Measurements from ENCODE around the gene SLC27A4.

The SLC27A4 gene

DNA sequence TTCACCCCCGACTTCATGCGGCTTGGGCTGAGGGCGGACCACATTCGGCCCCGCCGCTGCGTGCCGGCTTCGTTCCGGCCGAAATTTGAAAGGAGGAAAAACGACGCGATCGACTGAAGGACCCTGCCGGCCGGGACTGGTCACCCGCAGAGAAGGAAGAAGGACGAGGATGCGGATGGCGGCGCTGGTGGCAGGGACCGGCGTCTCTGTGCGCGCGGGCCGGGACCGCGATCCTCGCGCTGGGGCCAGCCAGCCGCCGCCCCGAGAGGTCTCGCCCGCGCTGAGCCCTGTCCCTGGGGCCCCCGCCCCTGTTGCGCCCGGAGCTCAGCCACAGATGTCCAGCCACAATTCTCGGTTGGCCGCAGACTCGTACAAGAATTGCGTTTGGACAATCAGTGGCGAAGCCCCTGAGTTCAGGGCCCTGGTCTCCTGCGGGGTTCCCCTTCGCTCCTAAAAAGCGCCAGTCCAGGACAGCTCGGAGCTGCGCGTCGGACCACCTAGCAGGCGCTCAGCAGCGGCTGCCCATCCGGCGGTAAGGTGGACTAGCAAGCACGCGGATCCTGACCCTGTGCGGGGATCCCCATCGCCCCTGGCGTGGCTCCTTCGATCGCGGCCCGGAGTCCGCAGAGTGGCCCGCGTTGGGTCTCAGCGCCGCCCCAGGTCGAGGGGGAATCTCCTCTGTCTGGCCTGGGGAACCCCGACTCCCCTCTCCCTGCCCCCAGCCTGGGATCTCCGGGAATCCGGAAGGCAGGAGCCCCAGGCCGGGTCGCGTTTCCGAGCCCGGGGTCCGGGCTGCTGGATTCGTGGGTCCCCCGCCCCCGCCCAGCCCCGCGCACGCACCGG lies 52.2 kb downstream of the SLC27A4 start:
- 10% methylated on average over 80 of the region's 88 CpGs for WGBS
- Histone ChIP-seq H3K9ac (ENCODE audit: low read length) (no peak overlapping the region), H3K4me1 (ENCODE audit: control insufficient read depth, insufficient read depth, low read depth, low read length) (peaks cover 21% of the 10 kb centered on the region), H3K36me3 (ENCODE audit: control insufficient read depth in 1 of 2, insufficient read depth in 2 of 2, low read depth in 1 of 2, low read length in 2 of 2) (peaks cover 37 to 45% of the 10 kb centered on the region in 2 experiments), H3K23ac (ENCODE audit: low read length in 2 of 2) (no peak overlapping the region), H2BK120ac (ENCODE audit: low read depth, low read length) (no peak overlapping the region), H3K4me2 (ENCODE audit: low read length, poor library complexity, severe bottlenecking) (peak overlapping the region; percentile 34), H3K4me3 (ENCODE audit: insufficient read depth in 1 of 2, low read depth in 1 of 2, low read length in 2 of 2) (no peak overlapping the region), H2AK5ac (ENCODE audit: low read length, severe bottlenecking) (no peak overlapping the region), H3K14ac (ENCODE audit: low read length in 2 of 2) (no peak overlapping the region), H2AFZ (ENCODE audit: low read depth, low read length) (no peak overlapping the region), H3K4ac (ENCODE audit: low read depth in 1 of 2, low read length in 2 of 2) (no peak overlapping the region), H3K9me3 (ENCODE audit: control insufficient read depth, low read length) (no peaks in the 10 kb centered on the region), H4K91ac (ENCODE audit: low read length) (no peak overlapping the region), H2BK15ac (ENCODE audit: low read depth, poor library complexity, severe bottlenecking) (no peak overlapping the region), H3K27me3 (ENCODE audit: control insufficient read depth in 1 of 2, insufficient read depth in 1 of 2, low read length in 2 of 2) (peaks cover 25 to 61% of the 10 kb centered on the region in 2 experiments), H4K8ac (ENCODE audit: low read length) (no peak overlapping the region), H2BK5ac (ENCODE audit: low read depth, low read length, poor library complexity, severe bottlenecking) (no peak overlapping the region), H3K79me1 (replicated peaks; ENCODE audit: low read length, poor library complexity, severe bottlenecking) (peaks cover 1% of the 10 kb centered on the region), H3K27ac (ENCODE audit: low read length, poor library complexity, severe bottlenecking) (no peak overlapping the region), H3K18ac (ENCODE audit: low read depth in 1 of 2, low read length in 2 of 2) (no peak overlapping the region), H2BK12ac (ENCODE audit: low read length in 2 of 2) (no peak overlapping the region)
- no peak for DNase-seq

- Histone ChIP-seq H3K79me1 (replicated peaks; ENCODE audit: low read length, poor library complexity, severe bottlenecking) (peaks cover 1% of the 10 kb centered on the region), H3K4ac (ENCODE audit: low read depth in 1 of 2, low read length in 2 of 2) (no peak overlapping the region), H2BK15ac (ENCODE audit: low read depth, poor library complexity, severe bottlenecking) (no peak overlapping the region), H2AK5ac (ENCODE audit: low read length, severe bottlenecking) (no peak overlapping the region), H3K9me3 (ENCODE audit: control insufficient read depth, low read length) (no peaks in the 10 kb centered on the region), H3K14ac (ENCODE audit: low read length in 2 of 2) (no peak overlapping the region), H3K4me1 (ENCODE audit: control insufficient read depth, insufficient read depth, low read depth, low read length) (peaks cover 21% of the 10 kb centered on the region), H3K4me3 (ENCODE audit: insufficient read depth in 1 of 2, low read depth in 1 of 2, low read length in 2 of 2) (peak overlapping the region in 1 of 2 experiments; percentile 7), H2BK12ac (ENCODE audit: low read length in 2 of 2) (peak overlapping the region in 1 of 2 experiments; percentile 22), H3K27ac (ENCODE audit: low read length, poor library complexity, severe bottlenecking) (no peak overlapping the region), H4K8ac (ENCODE audit: low read length) (no peak overlapping the region), H3K27me3 (ENCODE audit: control insufficient read depth in 1 of 2, insufficient read depth in 1 of 2, low read length in 2 of 2) (peaks cover 31 to 68% of the 10 kb centered on the region in 2 experiments), H3K4me2 (ENCODE audit: low read length, poor library complexity, severe bottlenecking) (peak overlapping the region; percentile 25), H3K9ac (ENCODE audit: low read length) (no peak overlapping the region), H2AFZ (ENCODE audit: low read depth, low read length) (no peak overlapping the region), H2BK5ac (ENCODE audit: low read depth, low read length, poor library complexity, severe bottlenecking) (no peak overlapping the region), H2BK120ac (ENCODE audit: low read depth, low read length) (no peak overlapping the region), H3K36me3 (ENCODE audit: control insufficient read depth in 1 of 2, insufficient read depth in 2 of 2, low read depth in 1 of 2, low read length in 2 of 2) (peaks cover 30 to 39% of the 10 kb centered on the region in 2 experiments), H3K23ac (ENCODE audit: low read length in 2 of 2) (no peak overlapping the region), H4K91ac (ENCODE audit: low read length) (no peak overlapping the region), H3K18ac (ENCODE audit: low read depth in 1 of 2, low read length in 2 of 2) (no peak overlapping the region)
- DNase-seq, result no peak
- WGBS, result 11% methylated on average over 55 of the region's 56 CpGs
Observed at GRCh38 chr9:128393145-128393775, 52.9 kb downstream of the SLC27A4 start.

- Histone ChIP-seq H3K4me3 (ENCODE audit: insufficient read depth in 1 of 2, low read depth in 1 of 2, low read length in 2 of 2) (no peak overlapping the region), H3K4me2 (ENCODE audit: low read length, poor library complexity, severe bottlenecking) (no peak overlapping the region), H2AK5ac (ENCODE audit: low read length, severe bottlenecking) (no peak overlapping the region), H3K27me3 (ENCODE audit: control insufficient read depth in 1 of 2, insufficient read depth in 1 of 2, low read length in 2 of 2) (peaks cover 31 to 68% of the 10 kb centered on the region in 2 experiments), H4K91ac (ENCODE audit: low read length) (no peak overlapping the region), H3K9me3 (ENCODE audit: control insufficient read depth, low read length) (no peaks in the 10 kb centered on the region), H3K9ac (ENCODE audit: low read length) (no peak overlapping the region), H3K23ac (ENCODE audit: low read length in 2 of 2) (no peak overlapping the region), H3K18ac (ENCODE audit: low read depth in 1 of 2, low read length in 2 of 2) (no peak overlapping the region), H2BK5ac (ENCODE audit: low read depth, low read length, poor library complexity, severe bottlenecking) (no peak overlapping the region), H2BK15ac (ENCODE audit: low read depth, poor library complexity, severe bottlenecking) (no peak overlapping the region), H2BK120ac (ENCODE audit: low read depth, low read length) (no peak overlapping the region), H3K36me3 (ENCODE audit: control insufficient read depth in 1 of 2, insufficient read depth in 2 of 2, low read depth in 1 of 2, low read length in 2 of 2) (peaks cover 23 to 33% of the 10 kb centered on the region in 2 experiments), H3K4me1 (ENCODE audit: control insufficient read depth, insufficient read depth, low read depth, low read length) (peaks cover 21% of the 10 kb centered on the region), H3K79me1 (replicated peaks; ENCODE audit: low read length, poor library complexity, severe bottlenecking) (peaks cover 1% of the 10 kb centered on the region), H3K4ac (ENCODE audit: low read depth in 1 of 2, low read length in 2 of 2) (no peak overlapping the region), H2AFZ (ENCODE audit: low read depth, low read length) (no peak overlapping the region), H3K27ac (ENCODE audit: low read length, poor library complexity, severe bottlenecking) (no peak overlapping the region), H3K14ac (ENCODE audit: low read length in 2 of 2) (no peak overlapping the region), H2BK12ac (ENCODE audit: low read length in 2 of 2) (no peak overlapping the region), H4K8ac (ENCODE audit: low read length) (no peak overlapping the region)
- 35% methylated on average over 5 of the region's 7 CpGs for WGBS
- DNase-seq, result no peak
Observed at GRCh38 chr9:128393970-128394369, 53.6 kb downstream of the SLC27A4 start.

Data from mesenchymal stem cell (in vitro differentiated cells and primary cell).